HUDEP-2 (cell line): Measurements from ENCODE around the gene AOPEP.
"Not testable (repeated sequence)": the region's sequence is repeated elsewhere in the genome, so short reads cannot be mapped to it uniquely, and the experiment has no call there.

Experiments
- DNase-seq, 76 experiments: peaks; one replicate each; lab custom pipeline; 2025; ENCODE audit not compliant: unreplicated experiment in 76 of 76; lab: John Stamatoyannopoulos, UW

Gene AOPEP

DNA sequence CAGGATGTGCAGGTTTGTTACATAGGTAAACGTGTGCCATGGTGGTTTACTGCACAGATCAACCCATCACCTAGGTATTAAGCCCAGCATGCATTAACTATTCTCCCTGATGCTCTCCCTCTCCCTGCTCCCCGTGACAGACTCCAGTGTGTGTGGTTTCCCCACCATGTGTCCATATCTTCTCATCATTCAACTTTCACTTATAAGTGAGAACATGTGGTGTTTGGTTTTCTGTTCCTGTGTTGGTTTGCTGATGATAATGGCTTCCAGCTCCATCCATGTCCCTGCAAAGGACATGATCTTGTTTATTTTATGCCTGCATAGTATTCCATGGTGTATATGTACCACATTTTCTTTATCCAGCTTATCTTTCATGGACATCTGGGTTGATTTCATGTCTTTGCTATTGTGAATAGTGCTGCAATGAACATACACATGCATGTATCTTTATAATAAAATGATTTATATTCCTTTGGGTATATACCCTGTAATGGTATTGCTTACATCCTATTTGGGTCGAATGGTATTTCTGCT is 103.6 kb downstream of the AOPEP start:
- not testable (repeated sequence) for DNase-seq

DNA sequence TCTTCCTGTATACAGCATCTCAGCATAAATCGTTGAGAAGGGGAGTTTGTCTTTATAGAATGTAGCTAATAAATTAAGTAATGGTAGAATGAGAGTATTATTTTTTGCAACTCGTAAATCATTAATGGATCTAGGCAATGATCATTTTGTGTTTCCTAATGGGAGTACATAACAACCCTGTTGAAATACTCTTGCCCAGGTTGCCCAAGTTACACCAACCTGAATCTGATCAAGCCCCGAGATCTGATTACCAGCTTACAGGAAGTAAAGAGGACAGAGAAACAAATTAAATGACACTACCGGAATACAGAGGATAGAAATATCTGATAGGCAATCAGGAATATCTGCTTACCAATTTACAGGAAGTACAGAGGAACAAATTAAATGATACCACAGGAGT is 107.3 kb downstream of the AOPEP start:
- no peak for DNase-seq

DNA sequence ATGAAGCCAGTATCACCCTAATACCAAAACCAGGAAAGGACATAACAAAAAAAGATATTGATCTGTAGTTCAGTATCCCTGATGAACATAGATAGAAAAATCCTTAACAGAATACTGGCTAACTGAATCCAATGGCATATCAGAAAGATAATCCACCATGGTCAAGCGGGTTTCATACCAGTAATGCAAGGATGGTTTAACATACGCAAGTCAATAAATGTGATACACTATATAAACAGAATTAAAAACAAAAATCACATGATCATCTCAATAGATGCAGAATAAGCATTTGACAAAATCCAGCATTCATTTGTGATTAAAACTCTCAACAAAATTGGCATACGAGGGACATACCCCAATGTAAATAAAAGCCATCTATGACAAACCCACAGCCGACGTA is 110.9 kb downstream of the AOPEP start:
- no peak for DNase-seq

DNA sequence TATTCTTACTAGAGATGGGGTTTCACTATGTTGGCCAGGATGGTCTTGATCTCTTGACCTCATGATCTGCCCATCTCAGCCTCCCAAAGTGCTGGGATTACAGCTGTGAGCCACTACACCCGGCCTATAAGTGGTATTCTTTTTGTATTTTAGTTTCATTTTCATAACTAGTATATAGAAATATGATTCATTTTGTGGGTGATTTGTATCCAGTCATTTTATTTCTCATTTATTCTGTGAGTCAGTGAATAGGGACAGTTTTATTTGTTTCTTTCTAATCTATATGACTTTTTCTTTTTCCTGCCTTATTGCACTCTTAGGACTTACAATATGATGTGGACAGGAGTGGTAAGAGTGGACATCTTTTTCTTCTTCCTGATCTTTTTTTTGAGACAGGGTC is 112.9 kb downstream of the AOPEP start:
- DNase-seq: no peak

DNA sequence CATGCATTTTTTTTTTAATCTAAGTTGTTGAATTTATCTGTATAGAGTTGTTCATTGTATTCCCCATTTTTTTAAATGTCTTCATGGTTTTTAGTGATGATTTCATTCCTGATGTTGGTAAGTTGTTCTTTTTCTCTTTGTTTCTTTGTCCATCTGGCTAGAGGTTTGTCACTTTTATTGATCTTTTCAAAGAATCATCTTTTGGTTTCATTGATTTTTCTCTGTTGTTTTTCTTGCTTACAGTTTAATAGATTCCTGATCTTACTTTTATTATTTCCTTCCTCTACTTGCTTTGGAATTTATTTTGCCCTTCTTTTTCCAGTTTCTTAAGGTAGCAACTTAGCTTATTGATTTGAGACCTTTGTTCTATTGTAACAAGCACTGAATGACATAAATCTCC is 114.2 kb downstream of the AOPEP start:
- DNase-seq: no peak

DNA sequence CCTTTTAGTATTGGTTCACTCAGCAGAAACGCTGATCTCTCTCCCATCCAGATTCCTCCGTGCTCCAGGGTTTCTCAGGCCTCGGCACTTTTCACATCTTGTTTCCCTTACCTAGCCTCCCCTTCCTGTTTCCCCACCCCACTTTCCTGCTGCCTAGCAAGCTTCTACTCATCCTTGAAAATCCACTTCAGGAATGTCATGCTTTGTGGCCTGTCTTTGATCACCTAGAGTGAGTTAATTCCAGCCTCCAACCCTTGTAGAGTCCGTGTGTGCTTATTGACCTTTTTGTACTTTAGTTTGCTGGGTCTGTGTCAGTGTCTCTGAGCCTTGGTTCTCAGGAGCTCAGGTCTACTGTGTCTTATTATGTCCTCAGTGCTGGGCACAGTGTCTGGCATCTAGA is 116.6 kb downstream of the AOPEP start:
- no peak for DNase-seq

DNA sequence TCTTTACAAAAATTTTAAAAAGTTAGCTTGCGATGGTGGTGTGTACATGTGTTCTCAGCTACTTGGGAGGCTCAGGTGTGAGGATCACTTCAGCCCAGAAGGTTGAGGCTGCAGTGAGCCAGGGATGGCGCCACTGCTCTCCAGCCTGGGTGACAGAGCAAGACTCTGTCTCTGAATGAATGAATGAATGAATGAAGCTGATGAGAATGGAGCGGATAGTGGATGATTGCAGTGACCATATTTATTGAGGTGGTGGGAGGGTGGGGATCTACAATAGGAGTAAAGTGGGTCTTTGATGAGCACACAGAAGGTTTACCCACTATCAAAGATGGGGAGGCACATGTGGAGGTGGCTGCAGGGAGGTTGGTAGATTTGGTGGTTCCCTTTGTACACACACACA is 120.2 kb downstream of the AOPEP start:
- DNase-seq: no peak

DNA sequence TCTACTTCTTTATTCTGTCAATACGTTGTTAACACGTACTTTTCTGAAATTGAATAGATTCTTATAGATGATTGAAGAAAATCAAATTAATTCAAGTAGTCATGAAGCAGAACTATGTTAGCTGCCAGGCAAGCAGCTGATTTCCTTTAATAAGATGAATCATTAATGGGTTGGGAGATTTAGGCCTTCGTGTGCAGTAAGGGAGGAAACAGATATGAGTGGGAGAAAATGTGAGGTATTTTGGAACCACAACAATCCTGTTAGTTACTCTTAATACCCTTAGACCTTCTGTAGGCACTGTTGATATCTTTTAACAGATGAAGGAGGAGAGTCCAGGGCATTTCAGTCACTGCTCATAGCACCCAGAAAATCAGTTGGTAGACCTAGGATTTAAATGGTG is 121.0 kb downstream of the AOPEP start:
- no peak for DNase-seq

DNA sequence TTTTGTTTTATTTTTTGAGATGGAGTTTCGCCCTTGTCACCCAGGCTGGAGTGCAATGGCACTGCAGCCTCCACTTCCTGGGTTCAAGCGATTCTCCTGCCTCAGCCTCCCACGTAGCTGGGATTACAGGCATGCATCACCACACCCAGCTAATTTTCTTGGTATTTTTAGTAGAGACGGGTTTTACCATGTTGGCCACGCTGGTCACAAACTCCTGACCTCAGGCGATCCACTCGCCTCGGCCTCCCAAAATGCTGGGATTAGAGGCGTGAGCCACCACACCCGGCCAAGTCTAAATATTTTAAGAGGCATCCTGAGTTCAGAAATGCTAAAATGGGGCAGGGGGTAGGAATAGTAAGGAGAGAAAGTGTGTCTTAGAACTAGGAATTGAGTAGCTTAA is 122.3 kb downstream of the AOPEP start:
- not testable (repeated sequence) for DNase-seq

DNA sequence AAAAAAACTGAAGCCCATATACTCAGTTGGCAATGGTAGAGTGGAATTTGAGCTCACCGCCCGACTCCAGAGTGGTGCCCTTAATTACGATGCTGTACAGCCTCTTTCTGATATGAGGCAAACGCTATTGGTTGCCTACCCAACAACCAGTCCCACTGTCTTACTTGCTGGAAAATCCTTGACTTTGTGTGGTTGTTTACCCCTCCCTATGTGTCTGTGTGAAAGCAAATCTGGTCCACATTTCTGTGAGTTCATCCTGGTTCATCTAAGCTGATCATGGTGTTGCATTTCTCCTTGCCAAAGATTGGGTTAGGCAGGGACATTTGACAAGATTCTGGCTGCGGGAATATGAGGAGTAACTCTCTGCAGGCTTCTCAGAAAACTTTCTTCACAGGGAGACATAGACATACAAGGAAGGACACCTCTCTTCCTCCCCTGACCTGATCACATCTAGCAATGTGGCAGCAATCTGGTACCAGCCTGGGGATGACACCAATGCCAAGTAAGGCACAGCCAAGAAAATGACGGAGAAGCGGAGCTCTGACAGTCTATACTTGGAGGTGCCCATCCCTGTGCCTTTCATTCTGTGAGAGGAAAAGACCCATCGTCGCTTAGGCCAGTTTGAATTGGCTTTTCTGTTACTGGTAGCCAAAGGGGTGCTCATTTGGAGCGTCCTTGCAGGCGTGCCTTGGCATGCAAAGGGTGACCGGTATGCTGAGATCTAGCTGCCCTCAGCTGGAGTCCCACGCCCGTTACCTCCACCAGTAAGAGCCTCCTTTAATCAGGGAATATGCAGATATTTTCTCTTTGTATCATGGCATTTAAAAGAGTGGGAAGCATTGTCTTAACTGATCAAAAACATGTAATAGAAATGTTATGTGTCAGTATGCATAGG is 124.3 kb downstream of the AOPEP start:
- DNase-seq: no peak

DNA sequence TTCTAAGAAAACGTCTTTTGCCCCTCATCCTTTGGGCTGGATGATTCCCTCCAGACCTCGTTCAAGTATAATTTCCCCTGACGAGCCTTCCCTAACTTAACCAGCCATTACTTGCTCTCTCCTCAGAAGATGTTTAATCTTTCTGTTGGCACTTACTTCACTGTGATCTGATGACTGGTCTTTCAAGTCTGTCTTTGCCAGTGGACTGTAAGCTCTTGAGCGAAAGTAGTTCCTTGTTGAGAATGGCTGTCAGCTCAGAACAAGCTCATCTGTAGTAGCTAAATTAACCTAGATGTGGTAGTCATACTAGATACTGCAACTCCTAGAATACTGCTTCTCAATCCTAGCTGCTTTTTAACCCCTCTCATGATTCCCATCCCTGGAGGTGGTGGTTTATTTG is 125.0 kb downstream of the AOPEP start:
- no peak for DNase-seq

DNA sequence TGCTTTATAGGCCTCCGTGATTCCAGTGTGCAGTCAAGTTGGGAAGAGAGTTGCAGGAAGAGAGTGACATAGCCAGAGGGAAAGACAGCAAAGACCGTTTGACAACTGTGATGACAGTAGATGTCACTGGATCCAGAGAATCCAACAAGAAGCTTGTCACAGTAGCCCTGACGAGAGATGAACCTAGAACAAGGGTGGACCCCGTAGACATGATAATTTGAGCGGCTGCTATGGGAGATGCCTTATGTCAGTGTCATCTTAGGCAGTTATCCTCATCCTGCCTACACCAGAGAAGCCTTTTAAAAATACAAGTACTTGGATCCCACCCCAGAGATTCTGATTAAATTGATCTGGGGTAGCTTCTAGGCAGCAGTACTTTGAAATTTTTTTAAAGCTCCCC is 125.4 kb downstream of the AOPEP start:
- DNase-seq: no peak

DNA sequence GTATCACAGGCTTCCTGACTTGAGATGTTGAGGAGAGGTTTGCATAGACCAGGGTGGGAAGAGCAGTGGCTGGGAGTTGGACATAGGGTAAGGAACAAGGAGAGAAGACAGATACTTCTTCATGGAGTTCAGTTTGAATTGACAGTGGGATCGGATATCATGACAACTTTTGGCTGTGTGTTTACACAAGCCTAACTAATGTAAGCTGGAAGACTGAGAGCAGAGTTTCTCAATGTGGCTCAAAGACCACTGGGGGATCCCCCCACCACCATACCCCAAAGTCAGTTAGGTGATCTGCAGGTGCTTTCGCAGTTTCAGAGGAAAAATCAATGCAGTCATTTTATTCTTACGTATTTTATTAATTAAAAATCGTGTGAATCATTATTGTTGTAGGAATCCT is 125.9 kb downstream of the AOPEP start:
- DNase-seq: no peak

DNA sequence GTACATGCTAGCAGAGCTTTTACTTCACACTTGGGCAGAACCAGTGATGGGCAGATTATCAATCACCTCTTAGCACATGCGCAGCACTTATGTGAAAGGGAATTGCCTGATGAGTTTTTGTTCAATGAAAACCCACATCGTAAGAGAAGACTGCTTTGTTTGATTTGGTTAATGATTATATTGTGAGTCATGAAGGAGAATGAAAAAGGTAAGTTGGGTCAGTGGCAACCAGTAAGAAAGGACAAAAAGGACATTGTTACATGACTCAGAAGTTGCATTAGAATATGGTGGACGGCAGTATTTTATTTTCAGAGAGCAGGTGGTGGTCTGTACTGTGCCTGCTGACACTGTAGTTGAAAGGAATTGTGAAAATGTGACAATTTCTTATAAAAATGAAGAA is 127.4 kb downstream of the AOPEP start:
- no peak for DNase-seq

DNA sequence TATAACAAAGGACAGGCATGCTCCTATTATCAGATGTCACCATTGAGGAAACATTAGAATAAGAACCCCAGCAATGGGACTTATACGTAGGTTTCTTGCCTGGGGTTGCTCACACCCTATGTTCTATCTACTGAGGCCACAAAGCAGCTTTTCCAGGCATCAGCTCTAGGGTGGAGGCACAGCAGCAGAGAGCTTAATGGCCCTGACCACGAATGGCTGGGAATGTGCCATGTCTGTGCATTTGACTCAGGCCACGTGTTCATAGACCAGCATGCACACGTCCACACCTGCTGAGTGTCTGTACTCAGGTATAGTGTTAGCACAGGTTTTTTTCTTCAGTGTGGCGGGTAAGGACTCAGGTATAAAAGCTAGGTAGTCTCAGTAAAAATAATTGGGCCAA is 129.4 kb downstream of the AOPEP start:
- DNase-seq: peak in 4 of 76 experiments; percentile 3 to 11 (median 6)

DNA sequence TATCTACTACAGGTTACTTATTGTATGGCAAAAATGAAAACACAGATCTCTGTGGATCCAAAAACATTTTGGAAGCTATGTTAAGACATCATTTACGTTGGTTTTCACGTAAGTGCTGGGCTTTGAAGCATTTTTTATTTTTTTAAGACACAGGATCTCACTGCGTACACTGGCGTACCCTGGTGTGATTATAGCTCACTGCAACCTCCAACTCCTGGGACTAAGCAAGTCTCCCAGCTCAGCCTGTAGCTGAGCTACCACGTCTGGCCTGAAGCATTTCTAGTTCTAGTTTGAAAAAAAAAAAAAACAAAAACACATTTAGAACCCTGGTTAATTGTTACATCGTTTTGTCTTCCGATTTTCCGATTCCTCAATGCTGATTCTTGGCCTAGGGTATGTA is 131.3 kb downstream of the AOPEP start:
- DNase-seq: no peak

DNA sequence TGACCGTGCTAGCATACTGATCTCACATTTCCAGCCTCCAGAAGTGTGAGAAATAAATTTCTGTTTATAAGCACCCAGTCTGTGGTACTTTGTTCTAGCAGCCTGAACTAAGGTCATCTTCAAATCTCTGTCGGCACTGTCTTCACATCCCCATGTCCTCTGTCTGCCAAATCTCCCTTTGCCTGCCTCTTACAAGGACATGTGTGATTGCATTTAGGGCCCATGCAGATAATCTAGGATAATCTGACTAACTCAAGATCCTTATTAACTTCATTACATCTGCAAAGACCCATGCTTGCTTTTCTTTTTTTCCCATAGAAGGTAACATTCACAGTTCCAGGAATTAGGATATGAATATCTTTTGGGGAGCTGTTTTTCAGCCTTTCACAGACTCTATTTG is 132.7 kb downstream of the AOPEP start:
- no peak for DNase-seq

DNA sequence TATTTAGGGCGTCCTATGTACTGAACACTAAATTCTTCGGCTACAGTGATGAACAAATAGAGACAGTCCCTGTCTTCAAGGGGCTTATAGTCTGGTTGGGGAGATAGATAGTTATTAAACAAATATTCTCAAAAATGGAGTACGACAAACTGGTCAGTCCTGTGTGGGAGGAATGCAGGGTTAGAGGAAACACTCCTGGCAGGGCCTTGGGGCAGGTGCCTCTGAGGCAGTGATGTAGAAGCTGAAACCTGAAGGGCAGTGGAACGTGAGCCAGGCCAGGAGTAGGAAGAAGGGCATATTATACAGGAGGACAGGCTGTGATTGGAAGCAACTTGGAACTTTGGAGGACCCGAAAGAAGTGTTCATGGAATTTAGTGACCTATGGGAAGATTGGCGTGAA is 133.4 kb downstream of the AOPEP start:
- DNase-seq: no peak

DNA sequence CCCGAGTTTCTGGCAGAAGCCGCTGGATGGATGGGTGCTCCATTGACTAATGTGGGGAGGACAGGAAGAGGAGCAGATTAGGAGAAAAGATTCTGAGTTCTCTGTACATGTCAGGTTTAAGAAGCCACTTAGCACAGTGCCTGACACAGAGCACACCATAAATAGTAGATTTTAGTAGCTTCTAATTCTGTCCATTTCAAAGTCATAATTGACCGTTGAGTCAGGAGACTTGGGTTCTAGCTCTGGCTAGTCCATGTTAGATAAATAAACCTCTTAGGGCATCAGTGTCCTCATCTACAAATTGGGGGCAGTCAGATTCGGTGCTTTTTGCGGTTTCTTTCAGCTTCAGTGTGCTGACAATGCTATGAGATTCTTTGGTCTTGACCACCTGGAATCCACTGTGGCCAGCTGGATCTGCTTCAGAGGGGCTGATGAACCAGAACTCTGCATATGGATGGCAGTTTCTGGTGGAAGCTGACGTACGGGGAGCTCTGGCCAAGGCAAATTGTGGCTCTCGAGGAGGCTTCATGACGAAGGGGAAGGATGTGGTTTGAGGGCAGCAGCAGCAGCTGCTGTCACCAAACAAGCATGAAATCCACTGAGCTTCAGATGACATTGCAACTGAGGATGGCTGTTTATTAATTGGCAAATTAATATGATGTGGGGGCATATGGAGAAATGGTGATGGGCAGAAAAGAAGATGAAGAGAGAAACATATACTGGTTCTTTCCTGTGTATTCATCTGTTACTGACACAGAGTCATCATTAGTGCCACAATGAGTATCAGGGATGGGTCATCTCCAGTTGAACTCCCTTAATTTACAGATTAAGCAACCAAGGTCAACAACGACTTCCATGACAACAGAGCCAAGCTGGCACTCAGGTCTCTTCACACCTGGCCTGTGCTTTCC is 134.4 kb downstream of the AOPEP start:
- no peak for DNase-seq

DNA sequence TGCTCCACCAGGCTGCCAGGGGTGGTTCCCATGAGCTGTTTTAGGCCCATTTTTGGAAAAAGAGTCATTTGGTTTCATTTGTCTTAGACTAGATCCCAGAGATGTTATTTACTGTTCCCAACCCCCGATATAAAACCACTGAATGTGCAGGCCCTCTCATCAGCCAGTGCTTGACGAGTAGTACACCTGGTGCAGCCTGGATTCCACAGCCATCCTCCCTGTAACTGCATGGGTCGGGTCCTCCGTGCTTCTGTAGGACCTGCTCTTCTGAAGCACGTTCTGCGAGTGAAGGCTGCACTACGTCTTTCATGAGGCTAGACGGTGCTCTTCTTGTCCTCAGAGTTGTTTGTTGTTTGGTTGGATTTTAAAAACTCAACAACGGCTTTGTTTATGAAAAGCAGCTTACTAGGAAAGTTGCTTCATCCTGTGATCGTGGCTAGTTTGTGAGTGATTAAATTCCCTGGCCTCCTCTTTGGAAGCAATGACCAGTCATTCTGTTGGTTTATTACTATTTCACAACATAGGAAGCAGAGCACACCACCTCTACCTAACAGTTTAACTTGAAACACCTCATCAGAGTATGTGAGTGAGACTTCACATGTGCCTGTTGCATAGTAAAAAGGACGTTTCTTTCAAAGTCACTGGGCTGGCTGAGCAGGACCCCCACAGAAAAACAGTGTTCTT is 135.2 kb downstream of the AOPEP start:
- DNase-seq: no peak

DNA sequence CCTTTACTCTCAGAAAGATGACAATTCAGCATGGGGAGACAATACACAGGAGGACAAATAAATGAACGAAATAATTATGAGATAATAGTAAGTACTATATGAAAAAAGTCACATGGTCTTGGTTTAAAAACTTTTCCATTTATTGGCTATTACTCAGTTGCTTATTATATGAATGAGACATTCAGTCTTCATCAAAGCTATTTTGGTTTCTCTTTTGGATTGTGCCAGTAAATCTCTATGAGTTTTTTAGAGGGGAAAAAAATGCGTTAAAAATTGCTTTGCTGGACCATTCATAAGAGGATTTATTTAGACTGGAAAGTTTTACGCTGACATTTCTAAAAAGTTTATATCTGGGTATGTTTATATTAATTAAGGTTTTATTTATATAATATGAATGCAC is 137.7 kb downstream of the AOPEP start:
- no peak for DNase-seq
